Right forelimb (tissue), 1 donor: ENCODE data around the gene KDM2A.
A peak's percentile ranks its signal among the peaks of the same experiment; 100 is the strongest.

Experiments used
- DNase-seq: peaks from one replicate; pipeline ENCODE4 v3.0.0-alpha.2; 2018

Gene KDM2A

GRCh38 chr11:67287355-67288197 lies 168.5 kb downstream of the KDM2A start:
- DNase-seq, result no peak

GRCh38 chr11:67288198-67288451 lies 169.1 kb downstream of the KDM2A start:
- DNase-seq, result no peak

- DNase-seq, result peak; percentile 93
Measured at GRCh38 chr11:67288452-67289225, 169.6 kb downstream of the KDM2A start.

- no peak for DNase-seq
Measured at GRCh38 chr11:67289226-67289650, 170.2 kb downstream of the KDM2A start, which contains the start of gene ANKRD13D. Gene ANKRD13D (plus strand): TSS chr11:67289303. CDS start chr11:67289461, 158 bp downstream.

DNA sequence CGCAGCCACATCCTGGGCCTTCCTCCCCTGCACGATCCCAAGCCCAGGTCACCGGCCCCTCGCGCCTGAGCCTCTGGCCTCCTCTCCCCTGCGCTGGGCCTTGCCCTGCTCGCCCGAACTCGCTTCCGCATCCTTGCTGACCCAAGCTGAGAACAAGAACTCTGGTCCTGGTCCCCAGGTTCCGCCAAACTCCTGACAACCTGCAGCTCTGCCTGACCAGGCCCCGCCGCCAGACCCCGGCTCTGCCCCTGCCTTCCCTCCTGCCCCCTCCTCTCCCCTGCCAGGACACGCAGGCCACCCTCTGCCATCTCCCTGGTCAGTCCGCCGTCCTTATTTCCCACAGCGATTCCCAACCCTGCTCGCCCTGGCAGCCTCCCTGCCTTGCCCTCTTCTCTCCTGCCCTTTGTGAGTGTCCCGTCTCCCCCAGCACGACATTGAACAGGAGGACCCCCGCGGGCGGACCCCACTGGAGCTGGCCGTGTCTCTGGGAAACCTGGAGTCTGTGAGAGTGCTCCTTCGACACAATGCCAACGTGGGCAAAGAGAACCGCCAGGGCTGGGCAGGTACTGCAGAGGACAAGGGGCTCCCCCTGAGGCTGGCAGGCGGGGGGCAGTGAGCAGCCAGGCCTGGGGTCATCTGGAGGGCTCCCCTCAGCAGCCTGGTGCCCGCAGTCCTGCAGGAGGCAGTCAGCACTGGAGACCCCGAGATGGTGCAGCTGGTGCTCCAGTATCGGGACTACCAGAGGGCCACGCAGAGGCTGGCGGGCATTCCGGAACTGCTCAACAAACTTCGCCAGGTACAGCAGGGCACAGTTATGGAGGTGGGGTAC lies 170.8 kb downstream of the KDM2A start:
- no peak for DNase-seq

- no peak for DNase-seq
Measured at GRCh38 chr11:67290801-67291200, 171.7 kb downstream of the KDM2A start.

DNA sequence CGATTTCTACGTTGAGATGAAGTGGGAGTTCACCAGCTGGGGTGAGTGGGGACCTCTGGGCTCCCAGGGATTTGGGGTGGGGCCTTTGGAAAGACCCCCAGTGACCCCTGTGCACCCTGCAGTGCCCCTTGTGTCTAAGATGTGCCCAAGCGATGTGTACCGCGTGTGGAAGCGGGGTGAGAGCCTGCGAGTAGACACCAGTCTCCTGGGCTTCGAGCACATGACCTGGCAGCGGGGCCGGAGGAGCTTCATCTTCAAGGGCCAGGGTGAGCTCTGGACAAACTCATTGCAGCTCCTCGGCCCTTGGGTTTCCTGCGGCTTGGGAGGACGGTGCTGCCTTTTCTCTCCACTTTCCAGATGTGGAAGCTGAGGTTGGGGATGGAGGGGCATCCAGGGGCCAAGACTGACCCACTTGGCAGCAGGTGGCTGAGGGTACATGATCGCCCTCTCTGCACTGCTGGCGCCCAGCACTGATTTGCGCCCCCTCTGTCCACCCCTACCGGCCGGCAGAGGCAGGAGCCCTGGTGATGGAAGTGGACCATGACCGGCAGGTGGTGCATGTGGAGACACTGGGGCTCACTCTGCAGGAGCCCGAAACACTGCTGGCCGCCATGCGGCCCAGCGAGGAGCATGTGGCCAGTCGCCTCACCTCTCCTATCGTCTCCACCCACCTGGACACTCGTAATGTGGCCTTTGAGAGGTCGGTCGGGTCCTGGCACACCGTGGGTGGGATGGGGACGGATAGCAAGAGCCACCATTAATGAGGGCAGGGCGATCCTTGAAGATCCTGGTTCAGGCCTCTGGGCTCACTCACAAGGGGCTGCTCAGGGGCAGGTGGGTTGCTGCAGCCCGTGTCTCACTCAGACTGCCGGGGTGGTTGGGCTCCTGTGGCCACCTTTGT lies 172.7 kb downstream of the KDM2A start:
- DNase-seq, result no peak

- DNase-seq, result no peak
Measured at GRCh38 chr11:67292671-67293070, 173.6 kb downstream of the KDM2A start.

DNA sequence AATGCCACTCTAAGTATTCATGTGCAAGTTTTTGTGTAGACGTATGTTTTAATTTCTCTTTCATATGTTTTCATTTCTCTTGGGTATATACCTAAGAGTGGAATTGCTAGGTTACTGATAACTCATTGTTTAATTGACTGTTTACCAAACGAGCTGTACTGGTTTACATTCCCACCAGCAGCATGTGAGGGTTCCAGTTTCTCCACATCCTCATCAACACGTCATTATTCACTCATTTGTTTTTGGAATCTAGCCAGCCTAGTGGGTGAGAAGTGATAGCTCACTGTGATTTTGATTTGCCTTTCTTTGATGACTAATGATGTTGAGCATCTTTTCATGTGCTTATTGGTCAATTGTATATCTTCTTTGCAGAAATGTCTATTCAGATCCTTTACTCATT lies 174.0 kb downstream of the KDM2A start:
- no peak for DNase-seq

DNA sequence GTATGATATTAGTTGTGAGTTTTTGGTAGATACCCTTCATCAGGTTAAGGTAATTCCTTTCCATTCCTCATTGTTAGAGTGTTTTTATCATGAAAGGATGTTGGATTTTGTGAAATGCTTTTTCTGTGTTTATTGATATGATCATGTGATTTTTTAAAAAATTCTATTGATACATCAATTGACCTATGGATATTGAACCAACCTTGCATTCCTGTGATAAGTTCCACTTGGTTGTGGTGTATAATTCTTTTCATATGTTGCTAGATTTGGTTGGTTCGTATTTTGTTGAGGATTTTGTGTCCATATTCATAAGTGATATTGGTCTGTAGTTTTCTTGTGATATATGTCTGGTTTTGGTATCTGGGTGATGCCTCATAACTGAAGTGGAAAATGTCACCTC lies 176.8 kb downstream of the KDM2A start:
- no peak for DNase-seq

- no peak for DNase-seq
Measured at GRCh38 chr11:67298786-67299185, 179.7 kb downstream of the KDM2A start.

DNA sequence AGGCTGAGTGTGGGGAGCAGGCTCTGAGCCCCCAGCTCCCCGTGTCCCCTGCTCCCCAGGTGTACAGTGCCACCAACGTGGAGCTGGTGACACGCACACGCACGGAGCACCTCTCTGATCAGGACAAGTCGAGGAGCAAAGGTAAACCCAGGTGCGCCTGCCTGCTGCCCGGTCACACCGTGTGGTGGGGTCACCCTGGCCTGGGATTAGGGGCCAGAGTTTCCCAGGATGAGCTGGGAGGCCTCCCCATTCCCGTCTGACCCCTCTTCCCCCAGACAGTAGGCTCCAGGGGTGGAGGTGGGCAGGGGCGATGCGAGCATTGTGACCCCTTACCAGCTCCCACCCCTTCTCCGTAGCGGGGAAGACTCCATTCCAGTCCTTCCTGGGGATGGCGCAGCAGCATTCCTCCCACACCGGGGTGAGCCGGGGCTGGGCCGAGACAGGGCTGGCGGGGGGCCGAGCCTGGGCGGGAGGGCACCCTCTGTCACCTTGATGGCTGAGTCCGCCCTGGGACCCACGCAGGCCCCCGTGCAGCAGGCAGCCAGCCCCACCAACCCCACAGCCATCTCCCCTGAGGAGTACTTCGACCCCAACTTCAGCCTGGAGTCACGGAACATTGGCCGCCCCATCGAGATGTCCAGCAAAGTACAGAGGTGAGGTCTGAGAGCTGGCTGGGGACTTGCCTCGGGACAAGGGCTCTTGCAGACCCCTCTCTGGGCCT lies 180.6 kb downstream of the KDM2A start:
- no peak for DNase-seq

GRCh38 chr11:67300256-67300755 lies 181.2 kb downstream of the KDM2A start:
- no peak for DNase-seq

- DNase-seq, result no peak
Measured at GRCh38 chr11:67300756-67301312, 181.8 kb downstream of the KDM2A start.

GRCh38 chr11:67301313-67301921 lies 182.4 kb downstream of the KDM2A start:
- DNase-seq, result no peak

DNA sequence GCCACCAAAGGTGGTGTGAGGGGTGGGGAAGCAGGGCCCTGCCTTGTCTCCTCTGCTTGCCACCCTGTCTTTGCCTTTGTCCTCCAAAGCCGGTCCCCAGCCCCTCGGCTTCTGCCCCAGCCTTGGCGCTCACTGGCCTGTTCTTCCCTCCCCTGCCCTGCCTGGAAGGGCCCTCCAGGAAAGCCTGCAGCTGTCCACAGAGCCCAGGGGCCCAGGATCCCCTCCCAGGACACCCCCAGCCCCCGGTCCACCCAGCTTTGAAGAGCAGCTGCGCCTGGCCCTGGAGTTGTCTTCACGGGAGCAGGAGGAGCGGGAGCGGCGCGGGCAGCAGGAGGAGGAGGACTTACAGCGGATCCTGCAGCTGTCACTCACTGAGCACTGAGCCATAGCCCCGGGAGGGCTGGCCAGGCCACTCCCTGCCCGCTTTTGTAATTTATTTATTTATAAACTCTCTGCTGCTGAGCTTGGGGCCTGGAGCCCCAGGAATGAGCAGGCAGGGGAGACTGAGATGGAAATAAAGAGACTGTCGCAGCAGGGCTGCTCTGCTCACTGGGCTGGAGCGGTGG lies 183.0 kb downstream of the KDM2A start:
- DNase-seq, result peak; percentile 68

DNA sequence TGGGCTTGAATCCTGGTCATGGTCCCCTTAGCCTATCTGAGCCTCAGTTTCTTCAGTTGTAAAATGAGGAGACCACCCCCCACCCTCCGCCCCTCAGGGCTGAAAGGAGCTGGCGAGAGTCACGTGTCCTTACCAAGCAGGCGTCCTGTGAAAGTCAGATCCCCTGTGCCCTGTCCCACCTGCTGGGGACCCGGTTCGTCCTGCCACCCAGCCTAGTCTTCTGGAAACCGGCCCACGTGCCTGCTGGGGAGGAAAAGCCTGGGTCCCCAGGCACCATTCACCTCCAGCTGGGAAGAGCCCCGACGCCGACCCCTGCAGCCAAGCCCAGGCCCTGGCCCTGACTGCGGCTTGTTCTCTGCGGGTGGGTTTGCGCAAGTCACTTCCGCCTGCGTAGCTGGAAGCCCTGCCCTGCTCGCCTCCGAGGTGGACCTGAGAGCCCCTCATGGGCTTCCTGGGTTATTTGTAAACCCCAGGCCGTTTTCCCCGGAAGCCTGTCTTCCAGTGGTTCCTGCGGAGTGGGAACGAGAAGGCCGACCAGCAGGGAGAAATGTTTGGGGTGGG lies 183.6 kb downstream of the KDM2A start:
- peak; percentile 59 for DNase-seq

DNA sequence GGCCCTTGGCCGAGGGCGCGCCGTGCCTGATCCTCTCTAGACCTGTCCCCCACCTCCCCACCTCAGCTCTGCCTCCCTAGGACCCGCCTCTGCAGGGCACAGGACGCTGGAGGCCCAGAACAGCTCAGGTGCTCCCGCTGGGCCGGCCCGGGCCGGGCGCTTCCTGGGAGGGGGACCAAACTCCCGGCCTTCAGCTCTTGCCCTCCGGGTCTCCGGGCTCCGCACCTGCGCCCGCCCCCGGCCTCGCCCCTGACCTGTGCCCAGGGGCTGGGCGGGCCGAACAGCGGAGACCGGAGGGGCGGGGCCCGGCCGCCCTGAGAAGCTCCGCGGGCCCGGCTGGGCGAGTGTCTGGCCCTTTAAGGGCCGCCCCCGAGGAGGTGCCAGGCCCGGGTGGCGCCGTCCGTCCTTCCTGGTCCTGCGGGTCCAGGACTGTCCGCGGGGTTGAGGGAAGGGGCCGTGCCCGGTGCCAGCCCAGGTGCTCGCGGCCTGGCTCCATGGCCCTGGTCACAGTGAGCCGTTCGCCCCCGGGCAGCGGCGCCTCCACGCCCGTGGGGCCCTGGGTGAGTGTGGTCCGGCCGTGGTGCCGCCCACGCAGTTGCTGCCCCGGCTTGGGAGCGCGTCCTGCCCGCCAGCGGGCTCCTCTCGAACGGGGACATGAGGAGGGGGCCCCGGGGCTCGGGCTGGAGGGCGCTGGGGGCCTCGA lies 184.2 kb downstream of the KDM2A start, which contains the start of gene SSH3:
SSH3 (plus strand) TSS at position 399 of the 703 bp plus-strand sequence; CDS start at position 495, 96 bp downstream.
- peak; percentile 75 for DNase-seq

DNA sequence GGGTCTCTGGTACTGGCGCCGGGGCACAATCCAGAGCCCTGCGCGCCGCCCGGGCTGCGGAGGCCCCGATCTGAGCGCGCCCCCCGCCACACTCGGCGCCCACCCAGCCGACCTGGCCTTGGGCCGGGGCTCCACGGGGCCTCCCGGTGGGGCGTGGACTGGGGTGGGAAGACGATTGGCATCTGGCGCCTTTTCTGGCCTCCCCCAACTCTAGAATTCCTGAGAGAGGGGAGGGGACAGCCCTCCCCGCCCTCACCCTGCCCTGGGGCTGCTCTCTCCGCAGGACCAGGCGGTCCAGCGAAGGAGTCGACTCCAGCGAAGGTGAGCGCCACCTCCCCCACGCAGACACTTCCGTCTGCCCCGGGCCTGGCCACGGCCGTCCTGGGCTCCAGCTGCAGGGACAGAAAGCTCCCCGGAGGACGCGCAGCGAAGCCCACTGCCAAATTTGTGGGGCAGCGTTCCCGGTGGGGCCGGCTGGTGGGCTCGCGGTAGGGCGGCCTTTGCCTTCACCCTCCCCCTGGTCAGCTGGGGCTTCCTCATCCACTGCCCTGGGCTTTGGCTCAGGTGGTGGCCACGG lies 184.9 kb downstream of the KDM2A start:
- no peak for DNase-seq
